ENCODE results near the gene CUX1. TPM values are rescaled to one million over a fixed set of nuclear protein-coding genes. Genes with fewer than 3 reads are reported as not detected.

The CUX1 gene, protein sequence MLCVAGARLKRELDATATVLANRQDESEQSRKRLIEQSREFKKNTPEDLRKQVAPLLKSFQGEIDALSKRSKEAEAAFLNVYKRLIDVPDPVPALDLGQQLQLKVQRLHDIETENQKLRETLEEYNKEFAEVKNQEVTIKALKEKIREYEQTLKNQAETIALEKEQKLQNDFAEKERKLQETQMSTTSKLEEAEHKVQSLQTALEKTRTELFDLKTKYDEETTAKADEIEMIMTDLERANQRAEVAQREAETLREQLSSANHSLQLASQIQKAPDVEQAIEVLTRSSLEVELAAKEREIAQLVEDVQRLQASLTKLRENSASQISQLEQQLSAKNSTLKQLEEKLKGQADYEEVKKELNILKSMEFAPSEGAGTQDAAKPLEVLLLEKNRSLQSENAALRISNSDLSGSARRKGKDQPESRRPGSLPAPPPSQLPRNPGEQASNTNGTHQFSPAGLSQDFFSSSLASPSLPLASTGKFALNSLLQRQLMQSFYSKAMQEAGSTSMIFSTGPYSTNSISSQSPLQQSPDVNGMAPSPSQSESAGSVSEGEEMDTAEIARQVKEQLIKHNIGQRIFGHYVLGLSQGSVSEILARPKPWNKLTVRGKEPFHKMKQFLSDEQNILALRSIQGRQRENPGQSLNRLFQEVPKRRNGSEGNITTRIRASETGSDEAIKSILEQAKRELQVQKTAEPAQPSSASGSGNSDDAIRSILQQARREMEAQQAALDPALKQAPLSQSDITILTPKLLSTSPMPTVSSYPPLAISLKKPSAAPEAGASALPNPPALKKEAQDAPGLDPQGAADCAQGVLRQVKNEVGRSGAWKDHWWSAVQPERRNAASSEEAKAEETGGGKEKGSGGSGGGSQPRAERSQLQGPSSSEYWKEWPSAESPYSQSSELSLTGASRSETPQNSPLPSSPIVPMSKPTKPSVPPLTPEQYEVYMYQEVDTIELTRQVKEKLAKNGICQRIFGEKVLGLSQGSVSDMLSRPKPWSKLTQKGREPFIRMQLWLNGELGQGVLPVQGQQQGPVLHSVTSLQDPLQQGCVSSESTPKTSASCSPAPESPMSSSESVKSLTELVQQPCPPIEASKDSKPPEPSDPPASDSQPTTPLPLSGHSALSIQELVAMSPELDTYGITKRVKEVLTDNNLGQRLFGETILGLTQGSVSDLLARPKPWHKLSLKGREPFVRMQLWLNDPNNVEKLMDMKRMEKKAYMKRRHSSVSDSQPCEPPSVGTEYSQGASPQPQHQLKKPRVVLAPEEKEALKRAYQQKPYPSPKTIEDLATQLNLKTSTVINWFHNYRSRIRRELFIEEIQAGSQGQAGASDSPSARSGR (N-terminal part only)
- total RNA-seq, result 44.7 and 109 TPM in 2 replicates

DNA sequence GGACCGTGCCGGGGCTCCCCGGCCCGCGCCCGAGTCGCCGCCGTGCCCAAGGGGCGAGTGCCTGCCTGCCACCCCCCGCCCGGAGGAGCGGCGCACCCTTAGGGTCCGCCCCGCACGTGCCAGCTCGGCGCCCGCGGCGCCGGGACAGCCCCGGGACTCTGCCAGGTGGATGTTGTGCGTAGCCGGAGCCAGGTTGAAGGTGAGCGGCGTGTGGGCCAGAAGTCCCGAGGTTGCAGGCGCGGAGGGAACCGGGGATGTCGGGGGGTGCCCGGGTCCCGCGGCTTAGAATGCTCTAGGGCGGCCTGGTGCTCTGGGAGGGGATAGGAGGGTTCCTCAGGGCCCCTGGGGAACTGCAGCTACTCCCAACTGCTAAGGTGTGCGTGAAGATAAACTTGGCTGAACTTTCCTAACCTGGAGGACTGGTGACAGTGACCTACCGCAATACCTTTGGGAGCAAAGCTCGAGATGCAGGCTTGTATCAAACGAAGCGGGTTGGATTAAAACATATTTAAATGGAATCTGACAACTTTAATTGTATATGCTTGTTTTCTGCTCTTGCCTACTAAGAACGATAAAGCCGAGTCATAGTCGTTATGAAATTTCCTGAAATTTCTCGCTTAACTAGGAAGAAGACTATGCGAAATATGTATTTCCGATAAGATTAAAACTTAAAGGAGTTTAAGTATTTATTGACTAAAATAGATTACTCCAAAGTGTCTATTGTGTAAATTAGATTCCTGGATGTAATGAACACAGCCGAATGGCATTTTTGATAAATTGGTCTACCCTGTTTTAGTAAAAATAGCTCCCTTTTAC lies at the start of gene CUX1:
CUX1 (plus strand) TSS at position 156 of the 816 bp plus-strand sequence; CDS start at position 170, 14 bp downstream.

DNA sequence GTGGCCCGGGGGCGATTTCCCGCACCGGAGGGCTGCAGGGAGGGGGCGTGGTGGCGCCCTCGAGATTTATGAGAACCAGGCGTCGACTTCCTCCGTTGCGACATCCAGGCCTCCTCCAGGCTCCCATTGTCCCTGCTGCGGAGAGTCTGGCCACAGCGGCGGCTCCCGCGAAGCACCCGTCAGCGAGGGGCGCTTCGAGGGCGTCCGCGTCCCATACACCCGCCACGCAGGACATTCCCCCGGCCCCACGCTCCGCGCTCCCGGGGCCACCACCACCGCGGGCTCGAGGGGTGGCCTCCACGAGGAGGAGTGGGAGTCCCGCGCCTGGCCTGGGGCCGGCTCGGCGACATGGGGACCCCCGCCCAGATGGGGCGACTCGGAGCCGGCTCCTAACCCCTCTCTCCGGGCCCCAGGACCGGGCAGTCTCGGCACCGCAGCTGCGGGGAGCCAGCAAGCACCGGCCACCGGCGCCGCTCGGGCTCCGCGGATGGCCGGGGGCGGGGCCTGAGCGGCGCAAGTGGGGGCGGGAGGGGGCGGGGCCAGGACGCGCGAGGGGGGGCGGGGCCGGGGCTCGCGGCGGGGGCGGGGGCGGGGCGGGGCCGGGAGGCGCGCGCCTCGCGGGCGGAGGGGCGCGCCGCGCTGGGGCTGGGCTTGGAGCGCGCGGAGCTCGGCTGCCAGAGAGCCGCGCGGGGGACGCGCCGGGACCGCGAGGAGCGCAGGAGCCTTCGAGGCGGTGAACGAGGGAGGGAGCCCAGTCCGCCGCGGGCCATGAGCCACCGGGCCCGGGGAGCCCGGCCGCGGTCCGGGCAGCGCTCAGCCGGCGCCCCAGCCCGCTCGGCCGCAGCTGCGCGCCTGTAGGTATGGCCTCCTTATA lies 469.0 kb downstream of the CUX1 start, which contains the start of gene SH2B2:
SH2B2 (plus strand) TSS at position 632 of the 874 bp plus-strand sequence. CDS start 13,683 bp downstream, outside the sequence.

Small RNAs within 50 kb of the gene (small RNA-seq; reads per million reads assigned to genes)
- not detected for gene AC005086.2 (ENCODE audit: low replicate concordance)
- 0.13 reads per million for gene AC005086.3 (ENCODE audit: low replicate concordance)
- not detected for gene AC005086.4 (ENCODE audit: low replicate concordance)
- not detected for gene AC005088.1 (ENCODE audit: low replicate concordance)
- not detected for gene MIR4285 (ENCODE audit: low replicate concordance)
- gene RF00554 (ENCODE audit: low replicate concordance), result not detected

Other genes with a start within 250 kb of the CUX1 start
- not detected in 2 replicates for gene MYL10, start 188.3 kb upstream of the CUX1 start, total RNA-seq

All from placental pericyte (primary cell).